Smooth muscle cell (in vitro differentiated cells): ENCODE data around the gene EN2. TPM values are rescaled to one million over a fixed set of nuclear protein-coding genes. Genes with fewer than 3 reads are reported as not detected.

Experiments used
- DNase-seq: peaks from one replicate; lab custom pipeline; 2025; ENCODE audit not compliant: unreplicated experiment; lab: John Stamatoyannopoulos, UW
- H2AFZ ChIP-seq: fragments of 200-600 bp; sonication (generic); 2 replicates; pipeline ENCODE4 v1.6.0; 2016; ENCODE audit warnings: antibody characterized with exemption, low read depth, mild to moderate bottlenecking
- H3F3A ChIP-seq: fragments of 200-600 bp; sonication (generic); 2 replicates; pipeline ENCODE4 v1.6.0; 2017; ENCODE audit warnings: antibody characterized with exemption, low read depth
- H3K27ac ChIP-seq: fragments of 200-600 bp; sonication (generic); 2 replicates; pipeline ENCODE4 v1.5.1; 2016; ENCODE audit warnings: low read depth, mild to moderate bottlenecking
- H3K27me3 ChIP-seq: fragments of 200-600 bp; sonication (generic); 2 replicates; pipeline ENCODE4 v1.6.1; 2016; ENCODE audit warnings: low read depth, mild to moderate bottlenecking
- H3K36me3 ChIP-seq: fragments of 200-600 bp; sonication (generic); 2 replicates; pipeline ENCODE4 v1.5.1; 2016; ENCODE audit warnings: low read depth
- H3K4me1 ChIP-seq: fragments of 200-600 bp; sonication (generic); 2 replicates; pipeline ENCODE4 v1.5.1; 2016; ENCODE audit warnings: low read depth
- H3K4me2 ChIP-seq: fragments of 200-600 bp; sonication (generic); 2 replicates; pipeline ENCODE4 v1.6.0; 2016; ENCODE audit warnings: mild to moderate bottlenecking
- H3K4me3 ChIP-seq: fragments of 200-600 bp; sonication (generic); 2 replicates; pipeline ENCODE4 v1.5.1; 2016; ENCODE audit warnings: mild to moderate bottlenecking
- H3K79me2 ChIP-seq: fragments of 200-600 bp; sonication (generic); 2 replicates; pipeline ENCODE4 v1.6.0; 2016; ENCODE audit warnings: low read depth, mild to moderate bottlenecking
- H3K9ac ChIP-seq: fragments of 200-600 bp; sonication (generic); 2 replicates; pipeline ENCODE4 v1.6.0; 2016; ENCODE audit warnings: low read depth
- H3K9me3 ChIP-seq: fragments of 200-600 bp; sonication (generic); replicated peaks from 2 replicates; pipeline ENCODE4 v1.5.1; 2016; ENCODE audit warnings: low read depth
- H4K20me1 ChIP-seq: fragments of 200-600 bp; sonication (generic); 2 replicates; pipeline ENCODE4 v1.6.0; 2016; ENCODE audit warnings: low read depth
- CTCF ChIP-seq: fragments of 200-600 bp; sonication (generic); IDR thresholded peaks from 2 replicates; pipeline ENCODE4 v1.5.1; 2017; ENCODE audit warnings: borderline replicate concordance, mild to moderate bottlenecking, antibody characterized with exemption; ENCODE audit not compliant: insufficient read depth, poor library complexity, severe bottlenecking
- WGBS: methylation state at CpG from one replicate; pipeline ENCODE4 v1.1.7; 2016; ENCODE audit warnings: low lambda C conversion rate; 5-methylcytosine and 5-hydroxymethylcytosine counted together
- polyA plus RNA-seq: library from polyadenylated mRNA; unstranded; fragments of >200 nt; fragmentation: Nextera tagmentation; extraction: Ambion mirVana; gene quantifications from 2 replicates; pipeline ENCODE4 v1.2.1, GENCODE V29; 2016
- total RNA-seq: library from RNA; depleted of rRNA; stranded (reverse); fragments of >200 nt; gene quantifications from 2 replicates; pipeline ENCODE4 v1.2.3, GENCODE V29; 2014

Gene EN2
- total and polyA plus RNA-seq, 2 experiments from 2014 or later: not detected

- Histone ChIP-seq H3K27me3 (peaks cover 70% of the 10 kb centered on the region), H4K20me1 (no peaks in the 10 kb centered on the region), H3K9me3 (no peaks in the 10 kb centered on the region), H3K79me2 (no peaks in the 10 kb centered on the region), H2AFZ (no peak overlapping the region), H3K27ac (no peak overlapping the region), H3F3A (no peaks in the 10 kb centered on the region), H3K9ac (no peak overlapping the region), H3K36me3 (no peaks in the 10 kb centered on the region), H3K4me2 (no peak overlapping the region), H3K4me1 (no peaks in the 10 kb centered on the region), H3K4me3 (no peak overlapping the region)
- 93% methylated on average over 7 of the region's 7 CpGs for WGBS
- DNase-seq: no peak
- TF ChIP-seq CTCF: no peak
These were observed 33.0 kb upstream of the EN2 start for GRCh38 chr7:155425011-155425340.

- no peaks in the 10 kb centered on the region for H3K79me2 ChIP-seq
- H3K27ac ChIP-seq: no peak overlapping the region
- H3K9ac ChIP-seq: no peak overlapping the region
- H2AFZ ChIP-seq: no peak overlapping the region
- no peak for TF ChIP-seq CTCF
- no peaks in the 10 kb centered on the region for H3K9me3 ChIP-seq
- H3K4me3 ChIP-seq: no peak overlapping the region
- 91% methylated on average over 9 of the region's 9 CpGs for WGBS
- no peaks in the 10 kb centered on the region for H4K20me1 ChIP-seq
- H3F3A ChIP-seq: no peaks in the 10 kb centered on the region
- peaks cover 70% of the 10 kb centered on the region for H3K27me3 ChIP-seq
- H3K36me3 ChIP-seq: no peaks in the 10 kb centered on the region
- H3K4me1 ChIP-seq: no peaks in the 10 kb centered on the region
- no peak for DNase-seq
- H3K4me2 ChIP-seq: no peak overlapping the region
These were observed 32.0 kb upstream of the EN2 start for GRCh38 chr7:155425887-155426286.

- no peaks in the 10 kb centered on the region for H3K36me3 ChIP-seq
- no peak overlapping the region for H3K9ac ChIP-seq
- H3F3A ChIP-seq: no peaks in the 10 kb centered on the region
- no peak for TF ChIP-seq CTCF
- H3K27ac ChIP-seq: no peak overlapping the region
- peaks cover 68% of the 10 kb centered on the region for H3K27me3 ChIP-seq
- no peaks in the 10 kb centered on the region for H3K9me3 ChIP-seq
- no peaks in the 10 kb centered on the region for H3K79me2 ChIP-seq
- no peak for DNase-seq
- H3K4me2 ChIP-seq: no peak overlapping the region
- H4K20me1 ChIP-seq: no peaks in the 10 kb centered on the region
- WGBS: 84% methylated on average over 19 of the region's 20 CpGs
- no peak overlapping the region for H2AFZ ChIP-seq
- no peaks in the 10 kb centered on the region for H3K4me1 ChIP-seq
- H3K4me3 ChIP-seq: no peak overlapping the region
These were observed 31.2 kb upstream of the EN2 start for GRCh38 chr7:155426543-155427410.
